HG03064 (cell line): ENCODE results near the gene CCDC85B.

Experiments used
- ATAC-seq: cut with Tn5 transposase; IDR thresholded peaks from one replicate; pipeline ENCODE4 v1.9.1; 2021; ENCODE audit warnings: low read depth; ENCODE audit not compliant: unreplicated experiment

The CCDC85B gene

DNA sequence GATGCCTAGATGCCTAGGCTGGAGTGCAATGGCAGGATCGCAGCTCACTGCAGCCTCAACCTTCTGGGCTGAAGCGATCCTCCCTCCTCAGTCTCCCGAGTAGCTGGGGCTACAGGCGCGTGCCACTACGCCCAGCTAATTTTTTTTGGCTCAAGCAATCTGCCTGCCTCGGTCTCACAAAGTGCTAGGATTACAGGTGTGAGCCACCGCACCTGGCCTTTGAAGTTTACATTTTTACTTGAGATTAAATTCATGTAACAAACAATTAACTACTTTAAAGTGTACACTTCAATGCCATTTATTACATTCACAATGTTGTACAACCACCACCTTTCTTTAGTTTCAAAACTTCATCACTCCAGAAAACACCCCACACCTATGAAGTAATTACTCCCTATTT lies 13.2 kb downstream of the CCDC85B start:
- no peak for ATAC-seq

DNA sequence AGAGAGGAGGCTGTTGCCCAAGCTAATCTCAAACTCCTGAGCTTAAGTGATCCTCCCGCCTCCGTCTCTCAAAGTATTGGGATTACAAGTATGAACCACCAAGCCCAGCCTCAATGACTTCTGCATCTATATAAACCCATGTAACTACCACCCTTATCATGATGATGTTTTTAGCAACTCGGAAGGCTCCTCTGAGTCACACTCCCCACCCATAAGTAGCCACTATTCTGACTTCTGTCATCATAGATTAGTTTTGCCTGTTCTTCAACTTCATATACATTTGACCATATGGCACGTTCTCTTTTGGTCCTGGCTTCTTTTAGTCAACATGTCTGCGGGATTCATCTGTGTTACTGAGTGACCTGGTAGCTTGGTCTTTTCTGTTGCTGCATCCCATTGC lies 16.1 kb downstream of the CCDC85B start:
- ATAC-seq = no peak

DNA sequence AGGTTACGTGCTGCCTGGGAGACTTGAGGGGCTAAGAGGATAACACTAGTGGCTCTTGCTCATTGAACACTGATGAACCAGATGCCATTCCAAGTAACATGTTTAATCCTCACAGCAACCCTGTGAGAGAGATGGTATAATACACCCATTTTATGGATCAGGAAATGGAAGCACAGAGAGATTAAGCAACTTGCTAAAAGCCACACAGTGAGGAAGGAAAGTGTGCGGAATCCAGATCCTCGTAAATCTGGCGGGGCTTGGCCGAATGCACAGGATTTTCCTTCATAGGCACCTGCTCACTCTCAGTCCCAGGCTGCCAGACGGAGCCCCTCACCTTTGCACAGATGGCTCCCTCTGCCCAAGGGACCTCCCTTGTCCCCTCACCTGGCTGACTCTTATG lies 17.4 kb downstream of the CCDC85B start:
- ATAC-seq = no peak

DNA sequence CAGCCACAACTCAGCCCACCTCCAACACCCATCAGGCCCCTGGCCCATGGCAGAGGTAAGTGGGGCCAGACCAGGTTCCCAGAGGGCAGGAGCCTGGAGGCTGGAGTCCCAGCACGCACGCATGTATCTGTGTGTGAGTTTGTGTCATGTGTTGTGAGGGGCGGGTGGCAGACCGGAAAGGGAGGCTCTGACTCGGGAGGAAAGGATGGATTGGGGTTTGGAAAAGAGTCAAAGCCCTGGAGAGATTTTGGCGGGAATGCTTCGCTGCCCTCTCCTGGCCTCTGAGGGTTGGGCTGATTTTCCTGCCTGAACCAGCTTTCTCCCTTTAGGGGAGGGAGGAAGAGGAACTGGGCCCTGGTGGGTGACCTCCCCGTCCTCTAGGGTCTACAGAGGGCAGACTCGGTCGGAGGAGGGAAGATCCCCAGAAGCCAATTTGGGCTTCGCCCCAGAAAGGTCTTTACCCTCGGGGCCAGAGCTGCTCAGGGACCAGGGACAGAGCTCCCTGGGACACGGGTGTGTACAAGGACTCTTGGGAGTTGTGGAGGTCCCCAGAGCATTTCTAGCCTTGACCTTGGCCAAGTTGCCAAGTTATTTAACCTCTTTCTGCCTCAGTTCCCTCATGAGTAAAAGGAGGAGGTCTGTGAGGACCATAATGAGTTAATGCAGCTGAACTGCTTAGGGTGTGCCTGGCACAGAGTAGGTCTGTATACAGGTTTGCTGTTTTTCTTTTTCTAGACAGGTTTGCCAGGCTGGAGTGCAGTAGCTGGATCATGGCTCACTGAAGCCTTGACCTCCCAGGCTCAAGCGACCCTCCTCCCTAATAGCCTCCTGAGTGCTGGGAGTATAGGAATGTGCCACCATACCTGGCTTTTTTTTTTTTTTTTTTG lies 21.5 kb downstream of the CCDC85B start:
- no peak for ATAC-seq

DNA sequence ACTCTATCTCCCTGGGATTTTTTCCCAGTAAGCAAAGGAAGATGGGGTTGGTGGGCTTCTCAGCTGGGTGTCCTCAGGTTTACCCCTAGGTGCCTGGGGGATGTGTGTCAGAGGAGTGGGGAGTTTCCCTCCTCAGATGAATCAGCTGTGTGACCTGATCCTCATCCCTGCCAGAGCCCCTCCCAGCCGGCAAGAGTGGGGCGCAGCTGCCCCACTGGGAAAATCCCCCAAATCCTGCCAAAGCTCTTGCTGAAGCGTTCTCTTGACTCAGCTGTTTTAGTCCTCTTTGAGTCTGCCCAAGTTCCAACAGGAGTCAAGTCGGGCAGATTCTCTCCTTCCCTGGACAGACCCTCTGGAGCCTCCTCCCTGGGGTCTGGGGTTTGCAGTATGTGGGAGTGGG lies 22.4 kb downstream of the CCDC85B start:
- ATAC-seq = no peak

DNA sequence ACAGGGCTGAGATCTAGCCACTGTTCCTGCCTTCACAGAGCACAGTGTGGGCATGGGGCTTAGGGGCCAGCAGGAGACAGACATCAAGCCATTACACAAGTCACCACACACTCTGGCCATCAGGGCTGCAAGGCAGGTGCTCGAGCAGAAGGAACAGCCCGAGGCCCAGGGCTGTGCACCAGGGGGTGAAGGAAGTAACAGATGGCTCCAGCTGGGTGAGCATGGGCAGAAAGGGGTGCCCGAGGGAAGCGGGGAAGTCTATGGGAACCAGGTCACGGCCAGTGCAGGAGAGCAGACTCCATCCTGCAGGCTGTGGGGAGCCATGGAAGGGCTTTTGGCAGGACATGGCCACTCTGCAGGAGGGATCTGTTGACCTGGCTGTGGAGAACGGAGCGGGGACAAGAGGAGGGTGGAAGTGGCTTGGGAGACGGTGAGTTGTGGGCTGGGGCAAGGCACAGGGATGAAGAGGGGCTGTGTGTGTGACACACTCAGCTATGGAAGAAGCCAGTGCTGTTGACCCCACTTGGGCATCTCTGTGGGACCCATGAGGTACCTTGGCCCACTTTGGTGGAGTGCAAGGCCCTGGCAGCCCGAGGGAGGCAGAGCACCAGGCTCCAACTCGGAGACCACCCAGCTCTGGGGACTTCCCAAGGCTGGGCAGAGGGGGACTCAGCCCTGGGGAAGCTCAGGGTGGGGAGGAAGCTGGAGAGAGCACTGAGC lies 24.8 kb downstream of the CCDC85B start:
- no peak for ATAC-seq

DNA sequence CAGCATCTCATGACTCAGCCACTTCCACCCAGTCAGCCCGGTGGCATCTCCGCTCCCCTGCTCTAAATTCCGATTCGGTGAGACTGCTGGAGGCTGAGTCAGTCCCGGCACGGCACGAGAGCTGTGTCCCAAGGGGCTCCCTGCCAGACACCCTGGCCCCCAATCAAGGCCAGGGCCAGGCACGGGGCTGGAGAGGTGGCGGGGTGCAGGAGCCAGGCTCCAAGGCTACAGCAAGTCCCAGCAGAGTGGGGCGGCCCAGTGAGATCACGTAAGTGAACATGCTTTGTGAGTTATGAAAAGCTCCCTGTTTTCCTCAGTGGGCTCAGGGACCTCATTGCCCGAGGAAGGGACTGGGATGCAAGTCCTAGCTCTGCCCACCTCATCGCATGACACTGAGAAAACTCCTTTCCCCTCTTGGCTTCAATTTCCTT lies 25.4 kb downstream of the CCDC85B start:
- ATAC-seq = no peak

DNA sequence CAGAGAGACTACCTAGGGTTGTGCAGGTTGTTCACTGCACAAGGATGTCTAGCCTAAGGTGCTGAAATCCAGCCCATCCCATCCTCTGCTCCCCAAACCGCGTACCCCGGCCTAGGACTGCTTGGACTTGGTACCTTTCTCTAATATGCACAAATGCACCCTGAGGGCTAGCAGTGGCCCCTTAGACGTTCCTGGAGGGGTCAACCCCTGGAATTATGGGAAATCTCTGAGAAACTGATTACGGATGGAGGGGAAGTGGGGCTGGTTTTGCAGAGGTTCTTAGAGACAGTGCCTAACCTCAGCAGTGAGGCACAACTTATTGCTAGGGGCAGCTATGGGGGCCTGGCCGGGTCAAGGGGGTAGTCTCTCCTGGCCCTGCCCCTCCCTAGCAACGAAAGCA lies 25.9 kb downstream of the CCDC85B start:
- ATAC-seq = no peak

DNA sequence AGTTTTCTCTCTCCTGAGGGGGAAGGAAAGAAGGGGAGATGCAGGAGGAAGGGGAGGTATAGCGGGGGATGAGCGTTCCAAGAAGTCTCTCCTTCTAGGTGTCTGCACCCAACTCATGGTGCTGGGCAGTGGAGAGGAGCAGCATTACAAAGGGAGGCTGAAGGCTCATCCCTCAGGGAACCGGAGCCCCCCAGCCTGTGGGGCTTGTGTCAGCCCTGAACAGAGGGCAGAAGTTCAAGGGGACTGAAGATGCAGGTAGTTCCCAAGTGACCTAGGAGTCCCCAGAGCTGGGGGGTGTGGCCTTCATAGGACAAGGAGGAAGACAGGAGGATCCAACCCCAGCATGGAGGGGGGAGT lies 26.6 kb downstream of the CCDC85B start:
- no peak for ATAC-seq

DNA sequence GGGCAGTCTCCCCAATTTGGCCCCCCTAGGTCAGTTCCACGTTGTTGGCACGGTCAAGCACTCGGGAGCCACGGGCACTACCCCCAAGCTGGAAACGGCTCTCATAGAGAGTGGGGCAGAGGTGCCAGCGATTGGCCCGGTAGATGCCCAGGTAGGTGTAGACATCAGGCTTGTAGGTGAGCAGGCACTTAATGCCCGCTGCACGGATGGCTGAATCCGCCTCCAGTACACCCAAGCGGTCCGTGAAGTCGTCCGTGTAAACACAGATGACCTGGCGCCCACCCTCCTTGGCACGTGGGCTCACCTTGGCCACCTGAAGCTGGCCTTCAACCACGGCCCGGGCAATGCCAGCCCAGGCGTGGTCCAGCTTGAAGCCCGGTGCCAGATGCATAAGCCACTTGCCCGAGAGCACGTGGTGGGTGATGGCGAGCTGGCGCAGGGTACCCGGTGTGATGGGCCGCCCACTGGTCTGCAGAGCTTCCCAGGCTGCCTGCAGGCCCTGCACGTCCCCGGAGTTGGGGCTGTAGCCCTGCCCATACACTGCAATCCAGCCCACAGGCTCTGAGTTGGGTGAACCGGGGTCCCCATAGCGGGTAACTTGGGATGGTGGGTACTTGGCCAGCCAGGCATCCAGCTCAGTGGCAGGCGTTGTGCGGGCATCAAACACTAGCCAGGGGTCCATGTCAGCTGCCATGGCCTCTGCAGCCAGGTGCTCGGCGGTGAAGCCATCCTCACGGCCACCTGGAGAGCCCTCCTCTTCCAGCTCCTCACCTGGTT lies 27.1 kb downstream of the CCDC85B start:
- no peak for ATAC-seq

DNA sequence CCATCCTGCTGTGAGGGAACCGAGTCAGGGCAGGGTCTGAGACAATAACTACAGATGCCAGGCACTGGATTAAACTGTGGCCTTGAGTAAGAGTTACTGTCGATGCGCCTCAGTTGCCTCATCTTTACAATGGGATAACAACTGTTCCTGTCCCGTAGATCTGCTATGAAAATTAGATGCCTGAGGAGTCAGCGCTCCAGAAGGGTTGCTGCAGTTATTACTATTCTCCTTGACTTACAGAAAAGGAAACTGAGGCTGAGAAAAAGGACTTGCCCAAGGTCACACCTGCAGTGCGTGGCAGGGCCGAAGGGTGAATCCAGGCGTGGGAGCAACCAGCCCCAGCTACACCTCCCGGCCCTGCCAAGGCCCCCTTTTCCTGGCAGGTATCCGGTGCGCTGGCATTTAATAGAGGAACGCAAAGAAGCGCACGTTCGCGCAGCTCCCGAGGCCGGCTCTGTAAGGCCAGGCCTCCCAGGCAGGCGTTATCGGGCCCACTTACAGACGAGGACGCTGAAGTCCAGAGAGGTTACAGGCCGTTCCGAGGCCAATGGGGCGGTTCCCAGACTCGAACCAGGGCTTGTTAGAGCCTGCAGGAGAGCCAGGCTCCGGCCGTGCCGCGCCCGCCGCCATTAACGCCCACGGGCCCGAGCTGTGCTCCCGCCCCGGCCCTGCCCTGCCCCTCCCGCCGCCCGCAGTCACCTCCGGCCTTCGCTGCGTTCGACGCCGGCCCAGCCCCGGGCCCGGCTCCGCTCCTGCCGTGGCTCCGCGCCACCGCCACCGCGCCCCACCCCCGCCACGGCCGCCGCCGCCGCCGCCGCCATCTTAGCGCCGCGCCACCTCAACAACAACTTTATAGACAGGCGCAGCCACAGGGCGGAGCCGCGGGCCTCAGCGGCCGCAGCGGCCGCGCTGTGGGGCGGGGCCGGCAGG lies 28.0 kb downstream of the CCDC85B start, which contains the start of gene C11orf68:
TSS of gene C11orf68 (minus strand) at position 852 of the 930 bp plus-strand sequence. CDS start at position 821, 31 bp downstream.
- peak; percentile 34 for ATAC-seq

DNA sequence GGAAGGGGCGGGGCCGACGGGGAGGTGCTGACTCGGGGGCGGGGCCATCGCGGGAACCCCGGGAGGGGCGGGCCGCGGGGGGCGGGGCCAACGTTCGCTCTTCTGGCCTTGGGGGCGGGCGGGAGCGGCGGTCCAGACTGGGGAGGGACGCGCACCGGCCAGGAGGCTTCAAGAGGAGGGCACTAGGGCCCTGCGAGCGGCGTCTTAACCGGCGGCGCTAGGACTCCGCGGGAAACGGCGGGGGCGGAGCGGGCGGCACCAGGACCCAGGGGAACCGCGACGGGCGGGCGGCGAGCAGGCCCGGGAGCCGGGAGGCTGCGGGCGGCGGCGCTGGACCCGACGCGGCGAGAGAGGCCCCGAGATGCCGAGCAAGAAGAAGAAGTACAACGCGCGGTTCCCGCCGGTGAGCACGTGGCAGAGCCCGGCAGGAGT lies 28.7 kb downstream of the CCDC85B start, which contains the start of gene DRAP1:
TSS of gene DRAP1 (plus strand) at position 286 of the 432 bp plus-strand sequence. CDS start at position 362, 76 bp downstream.
- ATAC-seq = peak; percentile 61

DNA sequence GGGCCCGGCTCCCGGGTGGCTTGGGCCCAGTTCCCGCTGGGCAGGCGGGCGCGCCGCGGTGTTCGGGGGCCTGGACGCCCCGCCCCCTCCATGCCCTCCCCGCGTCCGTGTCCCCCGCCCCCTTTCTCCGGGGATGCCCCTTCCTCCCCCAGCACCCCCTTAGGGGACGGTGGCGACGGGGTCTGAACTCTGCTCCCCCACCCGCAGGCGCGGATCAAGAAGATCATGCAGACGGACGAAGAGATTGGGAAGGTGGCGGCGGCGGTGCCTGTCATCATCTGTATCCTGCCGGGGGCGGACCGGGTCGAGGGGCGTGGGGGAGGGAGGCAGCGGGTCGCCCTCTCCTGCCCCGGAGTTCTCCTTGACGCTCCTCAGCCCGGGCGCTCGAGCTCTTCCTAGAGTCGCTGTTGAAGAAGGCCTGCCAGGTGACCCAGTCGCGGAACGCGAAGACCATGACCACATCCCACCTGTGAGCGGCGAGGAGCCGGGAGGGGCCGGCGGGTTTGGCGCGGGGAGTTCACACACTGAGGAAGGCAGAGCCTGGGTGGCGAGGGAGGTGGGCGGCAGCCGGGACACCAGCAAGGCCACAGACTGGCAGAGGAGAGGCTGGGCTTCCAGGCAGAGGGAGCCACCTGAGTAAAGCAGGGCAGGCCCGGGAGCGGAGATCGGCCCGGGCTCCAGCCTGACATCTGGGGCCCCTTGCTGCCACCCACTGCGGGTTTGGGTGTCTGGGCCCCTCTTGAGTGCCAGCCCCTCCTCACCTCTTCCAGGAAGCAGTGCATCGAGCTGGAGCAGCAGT lies 29.3 kb downstream of the CCDC85B start:
- peak; percentile 28 for ATAC-seq

DNA sequence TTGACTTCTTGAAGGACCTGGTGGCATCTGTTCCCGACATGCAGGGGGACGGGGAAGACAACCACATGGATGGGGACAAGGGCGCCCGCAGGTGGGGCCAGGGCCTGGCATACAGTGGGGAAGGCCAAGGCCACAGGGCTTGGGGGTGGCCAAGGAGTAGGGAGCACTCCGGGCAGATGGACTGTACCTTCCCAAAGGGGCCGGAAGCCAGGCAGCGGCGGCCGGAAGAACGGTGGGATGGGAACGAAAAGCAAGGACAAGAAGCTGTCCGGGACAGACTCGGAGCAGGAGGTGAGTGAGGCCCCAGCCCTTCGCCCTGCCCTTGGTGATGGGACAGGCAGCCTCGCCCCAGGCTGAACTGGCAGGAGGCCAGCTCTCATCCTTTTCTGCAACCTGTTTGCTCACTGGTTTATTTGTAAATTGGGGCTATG lies 29.9 kb downstream of the CCDC85B start:
- ATAC-seq = no peak

DNA sequence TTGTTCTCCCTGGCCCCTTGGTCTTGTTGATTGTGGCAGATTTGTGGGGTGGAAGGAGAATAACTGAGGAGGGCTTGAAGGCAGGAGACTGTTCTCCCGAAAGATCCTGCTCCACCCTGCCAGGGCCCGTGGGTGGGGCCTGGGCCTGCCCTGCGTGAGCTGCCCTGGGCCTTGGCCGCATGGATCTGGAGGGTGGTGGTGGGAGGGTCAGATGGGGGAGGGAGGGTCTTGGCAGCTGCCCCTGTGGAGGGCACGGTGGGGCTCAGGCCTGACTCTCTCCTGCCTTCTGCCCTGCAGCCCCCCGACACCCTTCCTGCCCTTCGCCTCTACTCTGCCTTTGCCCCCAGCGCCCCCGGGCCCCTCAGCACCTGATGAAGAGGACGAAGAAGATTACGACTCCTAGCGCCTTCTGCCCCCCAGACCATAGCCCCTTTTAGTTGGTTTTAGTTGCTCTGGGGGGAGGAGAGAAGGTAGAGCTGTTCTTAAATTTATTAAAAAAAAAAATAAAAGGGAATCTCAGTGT lies 30.6 kb downstream of the CCDC85B start:
- ATAC-seq = no peak

DNA sequence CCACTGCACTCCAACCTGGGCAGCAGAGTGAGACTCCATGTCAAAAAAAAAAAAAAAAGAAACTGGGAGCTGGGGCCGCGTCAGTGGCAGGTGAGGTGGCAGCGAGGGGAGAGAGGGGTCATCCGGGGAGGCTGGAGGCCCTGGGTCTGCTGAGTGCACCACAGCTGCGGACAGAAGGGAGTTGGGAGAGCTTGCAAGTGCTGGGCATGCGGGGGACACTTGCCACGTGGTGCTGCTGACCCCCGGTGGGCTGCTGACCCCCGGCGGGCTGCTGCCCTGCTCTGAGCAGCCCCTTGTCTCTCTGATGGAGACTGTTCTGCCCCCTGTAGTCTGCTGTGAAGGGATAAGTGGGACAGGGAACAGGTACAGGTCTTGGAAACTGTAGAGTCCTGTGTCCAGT lies 31.4 kb downstream of the CCDC85B start:
- no peak for ATAC-seq

DNA sequence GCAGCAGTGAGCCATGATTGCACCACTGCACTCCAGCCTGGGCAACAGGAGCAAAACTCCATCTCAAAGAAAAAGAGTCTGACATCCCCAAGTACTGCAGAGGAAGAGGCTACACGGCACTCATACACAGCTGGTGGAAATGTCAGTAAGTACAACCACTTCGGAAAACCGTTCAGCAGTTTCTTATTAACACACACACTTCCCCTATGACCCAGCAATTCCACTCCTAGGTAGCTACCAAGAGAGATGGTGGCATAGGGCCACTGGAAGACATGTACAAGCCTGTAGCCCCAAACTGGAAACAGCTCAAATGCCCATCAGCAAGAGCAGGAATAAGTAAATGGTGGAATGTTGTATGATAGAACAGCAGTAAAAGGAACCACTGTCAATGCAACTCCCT lies 32.1 kb downstream of the CCDC85B start:
- no peak for ATAC-seq

DNA sequence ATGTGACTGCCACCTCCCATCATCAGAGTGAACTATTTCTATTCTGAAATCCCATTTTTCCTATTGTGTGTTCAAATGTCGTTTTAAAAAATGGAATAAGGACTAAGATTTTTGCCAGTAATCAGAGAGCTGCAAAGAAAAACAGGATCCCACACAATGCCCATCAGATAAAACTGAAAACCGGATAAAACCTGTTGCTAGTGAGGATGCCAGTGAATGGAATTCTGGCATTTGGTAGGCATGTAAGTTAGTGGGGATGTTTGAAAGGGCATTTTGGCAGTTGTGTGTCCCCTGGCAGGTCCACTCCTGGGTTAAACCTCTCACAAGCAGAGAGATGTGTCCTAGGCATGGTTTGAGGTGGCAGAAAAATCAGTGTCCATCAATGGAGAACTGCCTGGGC lies 34.9 kb downstream of the CCDC85B start:
- no peak for ATAC-seq

DNA sequence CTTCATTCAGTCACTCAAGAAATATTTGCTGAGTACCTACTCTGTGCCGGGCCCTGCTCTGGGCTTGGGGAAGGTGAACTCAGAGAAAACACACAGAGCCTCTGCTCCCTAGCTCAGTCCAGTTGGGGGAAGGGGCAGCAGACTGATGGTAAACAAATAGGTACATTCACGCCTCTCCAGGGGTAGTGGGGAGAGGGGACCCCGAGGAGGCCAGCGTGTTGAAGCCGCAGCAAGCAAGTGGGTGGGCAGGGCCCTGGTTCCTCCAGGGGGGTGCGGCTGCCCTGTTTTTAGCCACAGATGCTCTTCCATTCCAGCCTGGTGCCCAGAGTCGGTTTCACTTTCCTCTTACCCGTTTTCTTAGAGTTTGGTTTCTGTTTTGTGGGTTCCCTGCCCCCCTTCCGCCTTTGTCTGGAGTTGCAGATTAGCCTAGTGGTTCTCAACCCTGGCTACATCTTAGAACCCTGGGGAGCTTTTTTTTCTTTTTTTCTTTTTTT lies 37.5 kb downstream of the CCDC85B start:
- no peak for ATAC-seq
